ENCODE results near the gene DIAPH2.

- TF ChIP-seq GATA2 (IDR thresholded peaks at IDR 0.05; ENCODE audit: low read depth, low read length) = no peak
- TF ChIP-seq GATA3 (IDR thresholded peaks at IDR 0.05; ENCODE audit: low read depth, low read length) = no peak
Observed at GRCh38 chrX:97398030-97398551, 713.4 kb downstream of the DIAPH2 start.

All from SH-SY5Y (cell line).